GM12878 (cell line): ENCODE results near the gene UHRF1. TPM values are rescaled to one million over a fixed set of nuclear protein-coding genes. Genes with fewer than 3 reads are reported as not detected.

ENCODE experiments used
- ATAC-seq: fragments of 200-7000 bp; cut with Tn5 transposase; 3 replicates; pipeline ENCODE4 v1.9.1; 2020; ENCODE audit warnings: mild to moderate bottlenecking, moderate library complexity
- BruUV-seq: library from RNA; stranded (reverse); fragments of 400-500 nt; replicated peaks from 2 replicates; lab custom pipeline; 2021; lab: Mats Ljungman, UMichigan
- CTCF ChIA-PET: fragments of 300-600 bp; sonication (Branson Sonifier 250); formaldehyde crosslinking; extraction: SDS; loops from one replicate; lab custom pipeline; 2021; ENCODE audit warnings: inconsistent platforms; lab: Yijun Ruan, JAX
- POLR2A ChIA-PET: fragments of 350-600 bp; formaldehyde crosslinking; extraction: SDS; loops from one replicate; lab custom pipeline; 2021; ENCODE audit warnings: inconsistent platforms; lab: Charles Lee
- RAD21 ChIA-PET: fragments of 300-600 bp; sonication (Branson Sonifier 250); formaldehyde crosslinking; loops from one replicate; lab custom pipeline; 2023; ENCODE audit warnings: antibody characterized with exemption; ENCODE audit not compliant: unreplicated experiment; lab: Charles Lee
- SMC1A ChIA-PET: fragments of 300-600 bp; sonication (Branson Sonifier 250); formaldehyde crosslinking; loops from one replicate; lab custom pipeline; 2023; ENCODE audit not compliant: unreplicated experiment, uncharacterized antibody; lab: Charles Lee
- DNase-seq: peaks from one replicate; pipeline ENCODE4 v3.0.0-alpha.2; 2011; ENCODE audit warnings: low read depth, low spot score
- FAIRE-seq: peaks from 3 replicates; lab custom pipeline; 2011; peaks lifted over from hg19 to GRCh38; lab: Jason Lieb, UNC
- H2AFZ ChIP-seq: 2 replicates; pipeline ENCODE4 v1.6.0; 2011; ENCODE audit warnings: low read depth, low read length, control low read depth; ENCODE audit not compliant: control insufficient read depth
- H3K27ac ChIP-seq: 2 replicates; pipeline ENCODE4 v1.5.1; 2011; ENCODE audit warnings: control low read depth; ENCODE audit not compliant: control insufficient read depth, insufficient read depth
- H3K27me3 ChIP-seq, 2 experiments: replicated peaks in 1 of 2; 2 replicates each; pipeline versions ENCODE4 v1.6.0 to v1.6.1; 2011; ENCODE audit warnings: low read length in 1 of 2; ENCODE audit not compliant: control insufficient read depth in 2 of 2, insufficient read depth in 2 of 2
- H3K36me3 ChIP-seq, 2 experiments: 2 replicates each; pipeline ENCODE4 v1.5.1; 2011; ENCODE audit warnings: low read length in 1 of 2; ENCODE audit not compliant: control insufficient read depth in 2 of 2, insufficient read depth in 2 of 2
- H3K4me1 ChIP-seq: 2 replicates; pipeline ENCODE4 v1.6.1; 2011; ENCODE audit warnings: mild to moderate bottlenecking, low read length, moderate library complexity, mixed read lengths; ENCODE audit not compliant: control insufficient read depth, insufficient read depth
- H3K4me2 ChIP-seq: 2 replicates; pipeline ENCODE4 v1.6.0; 2011; ENCODE audit warnings: control low read depth; ENCODE audit not compliant: control insufficient read depth, insufficient read depth
- H3K4me3 ChIP-seq: fragments of 200-600 bp; sonication (generic); 2 replicates; pipeline ENCODE4 v1.5.1; 2016
- H3K79me2 ChIP-seq: 2 replicates; pipeline ENCODE4 v1.6.0; 2011; ENCODE audit warnings: low read length; ENCODE audit not compliant: control insufficient read depth, insufficient read depth
- H3K9ac ChIP-seq: 2 replicates; pipeline ENCODE4 v1.8.0; 2011; ENCODE audit warnings: low read length, control low read depth, mixed read lengths; ENCODE audit not compliant: control insufficient read depth, insufficient read depth
- H3K9me3 ChIP-seq: replicated peaks from 3 replicates; pipeline ENCODE4 v1.5.1; 2011; ENCODE audit warnings: mild to moderate bottlenecking, low read length; ENCODE audit not compliant: control insufficient read depth, insufficient read depth
- H4K20me1 ChIP-seq: 2 replicates; pipeline ENCODE4 v1.6.0; 2011; ENCODE audit not compliant: control insufficient read depth, insufficient read depth
- CBFB ChIP-seq: IDR thresholded peaks from 2 replicates; pipeline ENCODE4 v1.6.1; 2016; ENCODE audit warnings: antibody characterized with exemption, low read depth
- CHD4 ChIP-seq: fragments of 200-600 bp; sonication (generic); IDR thresholded peaks from 2 replicates; pipeline ENCODE4 v1.6.1; 2016; ENCODE audit warnings: mild to moderate bottlenecking
- IKZF2 ChIP-seq, 2 experiments: fragments of 450-650 bp; IDR thresholded peaks; 2 replicates each; pipeline ENCODE4 v1.6.1; 2017; ENCODE audit warnings: mild to moderate bottlenecking in 2 of 2, moderate library complexity in 2 of 2
- KLF5 ChIP-seq: fragments of 450-650 bp; IDR thresholded peaks from 2 replicates; pipeline ENCODE4 v1.6.1; 2014; ENCODE audit warnings: mild to moderate bottlenecking; ENCODE audit not compliant: partially characterized antibody
- LARP7 ChIP-seq: fragments of 450-650 bp; IDR thresholded peaks from 2 replicates; pipeline ENCODE4 v1.6.1; 2017; ENCODE audit warnings: mild to moderate bottlenecking
- MLLT1 ChIP-seq: fragments of 450-650 bp; IDR thresholded peaks from 2 replicates; pipeline ENCODE4 v1.6.1; 2016; ENCODE audit warnings: mild to moderate bottlenecking
- PAX5 ChIP-seq: IDR thresholded peaks from 2 replicates; pipeline ENCODE4 v1.6.1; 2011; ENCODE audit warnings: low read depth, low read length, borderline replicate concordance
- RAD51 ChIP-seq: fragments of 450-650 bp; IDR thresholded peaks from 2 replicates; pipeline ENCODE4 v1.6.1; 2016; ENCODE audit warnings: moderate library complexity, mild to moderate bottlenecking, inconsistent platforms
- RBBP5 ChIP-seq: fragments of 200-600 bp; sonication (generic); conservative IDR thresholded peaks from 2 replicates; pipeline ENCODE4 v1.6.1; 2016
- RFX5 ChIP-seq: IDR thresholded peaks from 2 replicates; pipeline ENCODE4 v1.6.1; 2011; ENCODE audit warnings: low read depth, low read length, improper control_type of control experiment
- TCF12 ChIP-seq: IDR thresholded peaks from 2 replicates; pipeline ENCODE4 v1.6.1; 2011; ENCODE audit warnings: low read depth, mild to moderate bottlenecking, low read length
- ZNF24 ChIP-seq: fragments of 450-650 bp; IDR thresholded peaks from 2 replicates; pipeline ENCODE4 v1.6.1; 2017; ENCODE audit warnings: antibody characterized with exemption, mild to moderate bottlenecking
- whole genome bisulfite sequencing: methylation state at CpG from one replicate; pipeline ENCODE4 v1.1.6; 2016; ENCODE audit warnings: low lambda C conversion rate; ENCODE audit not compliant: insufficient replicate concordance, insufficient coverage; ENCODE audit errors: missing lambda C conversion rate; 5-methylcytosine and 5-hydroxymethylcytosine counted together
- in situ Hi-C: fragments of 300-500 bp; cut with MboI; formaldehyde crosslinking; loops from 9 replicates; pipeline ENCODE4 v1.14.3; 2018; ENCODE audit warnings: mixed read lengths
- intact Hi-C: fragments of 100-400 bp; cut with micrococcal nuclease; formaldehyde crosslinking; loops from one replicate; pipeline ENCODE4 v1.14.2; 2022; ENCODE audit not compliant: unreplicated experiment
- polyA plus RNA-seq, 11 experiments: library from polyadenylated mRNA; depleted of rRNA in 4 of 11; unstranded in 6 of 11; stranded (reverse) in 5 of 11; fragments of >200 nt; fragmentation: Nextera tagmentation in 4 of 11; fragmentation: Illumina TruSeq in 1 of 11; extraction: Ambion mirVana in 4 of 11; extraction: Trizol in 1 of 11; gene quantifications; 1 replicate in 1 of 11; 2 replicates in 10 of 11; pipeline versions ENCODE4 v1.2.1 to v1.2.3, GENCODE V29; 2011 to 2016; ENCODE audit warnings: inconsistent platforms in 2 of 11, missing spikeins in 2 of 11, low read depth in 1 of 11
- total RNA-seq, 4 experiments: library from RNA; depleted of rRNA in 3 of 4; stranded (reverse); fragments of >200 nt in 3 of 4; fragmentation: Illumina TruSeq in 1 of 4; extraction: Trizol in 1 of 4; gene quantifications; 2 replicates each; pipeline versions ENCODE4 v1.2.1 to v1.2.3, GENCODE V29; 2013 to 2021

Gene UHRF1
- total and polyA plus RNA-seq, 10 of the 15 experiments (the other 5 are each of a cell fraction or from before 2014, with no cell fraction given), result 13.0 to 109 (median 37.7) TPM

- no peak for TF ChIP-seq RFX5
- no peak for TF ChIP-seq TCF12
- no peak for TF ChIP-seq RBBP5
Observed at GRCh38 chr19:5005096-5005495, 95.8 kb downstream of the UHRF1 start (continued).

- peaks cover 0 to 5% of the 10 kb centered on the region in 2 experiments; a peak in 2 of 4 replicates for H3K36me3 ChIP-seq
- H3K4me2 ChIP-seq, result no peak overlapping the region
- in situ Hi-C loops, result no loop called here
- intact Hi-C loops, result no loop called here
- no peaks in the 10 kb centered on the region for H3K4me1 ChIP-seq
- no peak for ATAC-seq
- no peak overlapping the region for H3K27ac ChIP-seq
- POLR2A ChIA-PET, result interaction anchor here (0.7 kb wide), 1 partner anchor 776 kb away, joined by 5 read pairs; no protein-coding TSS in a partner anchor
- FAIRE-seq, result no peak
- H3K9ac ChIP-seq, result no peak overlapping the region
- WGBS, result 73% methylated on average over 10 of the region's 10 CpGs
- H3K27me3 ChIP-seq, result no peaks in the 10 kb centered on the region
- H2AFZ ChIP-seq, result no peak overlapping the region
- CTCF ChIA-PET, result no interaction called here
- no peaks in the 10 kb centered on the region; the same call in 2 of the 3 replicates for H3K9me3 ChIP-seq
- SMC1A ChIA-PET, result no interaction called here
- no TSS peak for BruUV-seq
- TF ChIP-seq PAX5, result no peak
- TF ChIP-seq LARP7, result no peak
- no peak for TF ChIP-seq KLF5
- no peak for TF ChIP-seq RAD51
- no peak for TF ChIP-seq IKZF2 (IDR thresholded peaks at IDR 0.05)
- no peak for TF ChIP-seq ZNF24
- no peak for TF ChIP-seq MLLT1
- TF ChIP-seq CHD4, result no peak
- no peak for TF ChIP-seq CBFB
- no peak for DNase-seq
- peaks cover 6% of the 10 kb centered on the region for H4K20me1 ChIP-seq
- H3K4me3 ChIP-seq, result no peak overlapping the region
- H3K79me2 ChIP-seq, result peaks cover 31% of the 10 kb centered on the region
- RAD21 ChIA-PET, result no interaction called here
Observed at GRCh38 chr19:5006201-5006600, 96.9 kb downstream of the UHRF1 start.
